ENCODE measurements around the gene NCAM1. TPM values are rescaled to one million over a fixed set of nuclear protein-coding genes. Genes with fewer than 3 reads are reported as not detected.

NCAM1 gene
- total and polyA plus RNA-seq, 9 of the 15 experiments (the other 6 are each of a cell fraction or from before 2014, with no cell fraction given): 0.09 to 0.23 TPM; not detected in 7

DNA sequence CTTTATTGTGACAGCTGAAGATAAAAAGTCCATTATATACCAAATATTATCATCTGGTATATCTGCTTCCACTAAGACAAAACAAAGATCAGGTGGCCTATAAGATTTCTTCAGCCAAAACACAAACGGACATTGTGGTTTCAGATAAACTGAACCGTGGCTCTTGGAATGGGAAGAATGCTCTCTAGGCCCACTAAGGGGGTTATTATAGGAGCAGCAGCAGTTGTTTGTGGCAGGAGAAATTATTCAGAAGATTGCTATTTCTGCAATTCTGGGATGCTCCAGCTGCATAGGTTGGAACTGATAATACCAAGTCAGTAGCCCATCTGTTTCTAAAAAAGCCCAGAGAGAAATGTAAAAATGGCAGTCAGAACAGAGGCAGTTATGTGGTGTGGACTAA, 145.3 kb downstream of the NCAM1 start:
- H3K27ac ChIP-seq (ENCODE audit: extremely low read depth, low read depth, low read length): no peak overlapping the region
- ATAC-seq: no peak
- no peaks in the 10 kb centered on the region for H3K27me3 ChIP-seq (ENCODE audit: control insufficient read depth in 2 of 2, insufficient read depth in 2 of 2, low read length in 2 of 2)
- no peaks in the 10 kb centered on the region for H3K4me1 ChIP-seq (replicated peaks in 1 of 2; ENCODE audit: control insufficient read depth in 2 of 2, insufficient read depth in 2 of 2, low read length in 2 of 2)
- 0% methylated on average over 2 of the region's 2 CpGs for WGBS (ENCODE audit: insufficient coverage, low coverage, missing lambda C conversion rate)
- H3K9me3 ChIP-seq (replicated peaks; ENCODE audit: control insufficient read depth, insufficient read depth, low read depth, low read length): no peaks in the 10 kb centered on the region
- H3K9me1 ChIP-seq (ENCODE audit: control insufficient read depth, insufficient read depth, low read length): no peaks in the 10 kb centered on the region
- TF ChIP-seq ZNF668 (CRISPR knock-in tag; IDR thresholded peaks at IDR 0.05): no peak
- TF ChIP-seq, protein P1, sequence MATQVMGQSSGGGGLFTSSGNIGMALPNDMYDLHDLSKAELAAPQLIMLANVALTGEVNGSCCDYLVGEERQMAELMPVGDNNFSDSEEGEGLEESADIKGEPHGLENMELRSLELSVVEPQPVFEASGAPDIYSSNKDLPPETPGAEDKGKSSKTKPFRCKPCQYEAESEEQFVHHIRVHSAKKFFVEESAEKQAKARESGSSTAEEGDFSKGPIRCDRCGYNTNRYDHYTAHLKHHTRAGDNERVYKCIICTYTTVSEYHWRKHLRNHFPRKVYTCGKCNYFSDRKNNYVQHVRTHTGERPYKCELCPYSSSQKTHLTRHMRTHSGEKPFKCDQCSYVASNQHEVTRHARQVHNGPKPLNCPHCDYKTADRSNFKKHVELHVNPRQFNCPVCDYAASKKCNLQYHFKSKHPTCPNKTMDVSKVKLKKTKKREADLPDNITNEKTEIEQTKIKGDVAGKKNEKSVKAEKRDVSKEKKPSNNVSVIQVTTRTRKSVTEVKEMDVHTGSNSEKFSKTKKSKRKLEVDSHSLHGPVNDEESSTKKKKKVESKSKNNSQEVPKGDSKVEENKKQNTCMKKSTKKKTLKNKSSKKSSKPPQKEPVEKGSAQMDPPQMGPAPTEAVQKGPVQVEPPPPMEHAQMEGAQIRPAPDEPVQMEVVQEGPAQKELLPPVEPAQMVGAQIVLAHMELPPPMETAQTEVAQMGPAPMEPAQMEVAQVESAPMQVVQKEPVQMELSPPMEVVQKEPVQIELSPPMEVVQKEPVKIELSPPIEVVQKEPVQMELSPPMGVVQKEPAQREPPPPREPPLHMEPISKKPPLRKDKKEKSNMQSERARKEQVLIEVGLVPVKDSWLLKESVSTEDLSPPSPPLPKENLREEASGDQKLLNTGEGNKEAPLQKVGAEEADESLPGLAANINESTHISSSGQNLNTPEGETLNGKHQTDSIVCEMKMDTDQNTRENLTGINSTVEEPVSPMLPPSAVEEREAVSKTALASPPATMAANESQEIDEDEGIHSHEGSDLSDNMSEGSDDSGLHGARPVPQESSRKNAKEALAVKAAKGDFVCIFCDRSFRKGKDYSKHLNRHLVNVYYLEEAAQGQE (IDR thresholded peaks at IDR 0.05; ENCODE audit: borderline replicate concordance): no peak
- TF ChIP-seq, protein P1 (CRISPR knock-in tag; IDR thresholded peaks at IDR 0.05; ENCODE audit: low read depth): no peak
- H3K4me2 ChIP-seq (ENCODE audit: insufficient read depth, low read length): no peak overlapping the region
- intact Hi-C loops (cut with micrococcal nuclease) (no loop called here), in situ Hi-C loops (cut with MboI) (no loop called here)
- POLR2A ChIA-PET: no interaction called here
- H3K79me2 ChIP-seq (ENCODE audit: control insufficient read depth, insufficient read depth, low read length): no peaks in the 10 kb centered on the region
- BruUV-seq (replicated peaks): no TSS peak
- FAIRE-seq: no peak
- no peak for DNase-seq (ENCODE audit: extremely low read depth in 1 of 4, low spot score in 3 of 4)
- H2AFZ ChIP-seq (ENCODE audit: low read depth, low read length): no peak overlapping the region
- no peaks in the 10 kb centered on the region for H4K20me1 ChIP-seq (replicated peaks; ENCODE audit: control insufficient read depth, insufficient read depth, low read length)
- CTCF ChIA-PET (ENCODE audit: low intra/inter-chr PET ratio): no interaction called here
- H3K9ac ChIP-seq (ENCODE audit: insufficient read depth in 1 of 2, low read depth in 2 of 2, low read length in 2 of 2): no peak overlapping the region
- H3K4me3 ChIP-seq: no peak overlapping the region
- H3K36me3 ChIP-seq (ENCODE audit: control insufficient read depth, insufficient read depth, low read length): no peaks in the 10 kb centered on the region

Measured in K562 (cell line).